CD14-positive monocyte (primary cell): ENCODE data around the gene AP1S2. TPM values are rescaled to one million over a fixed set of nuclear protein-coding genes. Genes with fewer than 3 reads are reported as not detected.

Source experiments
- DNase-seq, 3 donors: peaks; one replicate each; pipeline ENCODE4 v3.0.0-alpha.2; 2011 to 2022
- H2AFZ ChIP-seq: 2 replicates; pipeline ENCODE4 v1.6.0; 2012; ENCODE audit warnings: mild to moderate bottlenecking, low read depth, low read length, inconsistent platforms; ENCODE audit not compliant: insufficient read depth, poor library complexity, severe bottlenecking
- H3K27ac ChIP-seq, 2 donors: 1 replicate in 1 of 2; 2 replicates in 1 of 2; pipeline ENCODE4 v1.5.1; 2012 to 2013; ENCODE audit warnings: low read length in 2 of 2, control low read depth in 1 of 2, inconsistent platforms in 1 of 2, low read depth in 1 of 2, mild to moderate bottlenecking in 1 of 2
- H3K27me3 ChIP-seq, 2 donors: one replicate each; pipeline versions ENCODE4 v1.6.0 to v1.6.1; 2011 to 2013; ENCODE audit warnings: low read length in 2 of 2; ENCODE audit not compliant: control insufficient read depth in 2 of 2, insufficient read depth in 2 of 2
- H3K36me3 ChIP-seq, 2 donors: replicated peaks in 1 of 2; 1 replicate in 1 of 2; 2 replicates in 1 of 2; pipeline versions ENCODE4 v1.5.1 to v1.6.1; 2012 to 2013; ENCODE audit warnings: low read length in 2 of 2, control low read depth in 1 of 2, inconsistent platforms in 1 of 2, mild to moderate bottlenecking in 1 of 2; ENCODE audit not compliant: insufficient read depth in 2 of 2, control insufficient read depth in 1 of 2
- H3K4me1 ChIP-seq, 2 donors: 1 replicate in 1 of 2; 2 replicates in 1 of 2; pipeline versions ENCODE4 v1.5.1 to v1.6.1; 2012 to 2013; ENCODE audit warnings: low read length in 2 of 2, control low read depth in 1 of 2, inconsistent platforms in 1 of 2, mild to moderate bottlenecking in 1 of 2, moderate library complexity in 1 of 2; ENCODE audit not compliant: insufficient read depth in 2 of 2, control insufficient read depth in 1 of 2
- H3K4me2 ChIP-seq: replicated peaks from 2 replicates; pipeline ENCODE3; 2012; ENCODE audit warnings: low read length, moderate library complexity, mild to moderate bottlenecking; ENCODE audit not compliant: poor library complexity, severe bottlenecking; ENCODE audit errors: extremely low read depth
- H3K4me3 ChIP-seq, 3 experiments: fragments of 200-600 bp in 1 of 3; sonication (generic) in 1 of 3; replicated peaks in 1 of 3; 1 replicate in 2 of 3; 2 replicates in 1 of 3; pipeline ENCODE4 v1.5.1; 2011 to 2013; ENCODE audit warnings: low read length in 3 of 3, mild to moderate bottlenecking in 3 of 3, control low read depth in 2 of 3, low read depth in 2 of 3, inconsistent platforms in 1 of 3, moderate library complexity in 1 of 3
- H3K79me2 ChIP-seq: 2 replicates; pipeline ENCODE4 v1.6.0; 2012; ENCODE audit warnings: mild to moderate bottlenecking, control low read depth, inconsistent platforms, low read length, moderate library complexity; ENCODE audit not compliant: insufficient read depth
- H3K9ac ChIP-seq: 2 replicates; pipeline ENCODE4 v1.6.0; 2017; ENCODE audit warnings: low read length, mild to moderate bottlenecking; ENCODE audit not compliant: insufficient read depth, poor library complexity, severe bottlenecking
- H3K9me3 ChIP-seq, 2 donors: replicated peaks in 1 of 2; 1 replicate in 1 of 2; 2 replicates in 1 of 2; pipeline versions ENCODE4 v1.5.1 to v1.6.1; 2012 to 2013; ENCODE audit warnings: low read length in 2 of 2, control low read depth in 1 of 2; ENCODE audit not compliant: control insufficient read depth in 1 of 2, insufficient read depth in 1 of 2
- H4K20me1 ChIP-seq: 2 replicates; pipeline ENCODE4 v1.6.0; 2012; ENCODE audit warnings: mild to moderate bottlenecking, low read length, control low read depth, moderate library complexity; ENCODE audit not compliant: insufficient read depth
- H3K27ac Mint-ChIP-seq, 7 donors: one replicate each; pipeline ENCODE4 v1.8.0; 2020; ENCODE audit warnings: mild to moderate bottlenecking in 7 of 7, mixed read lengths in 7 of 7, moderate library complexity in 6 of 7, inconsistent platforms in 2 of 7
- H3K27me3 Mint-ChIP-seq, 3 donors: one replicate each; pipeline ENCODE4 v1.8.0; 2021 to 2022; ENCODE audit warnings: low read depth in 3 of 3, mild to moderate bottlenecking in 3 of 3, mixed read lengths in 3 of 3, moderate library complexity in 3 of 3, inconsistent platforms in 1 of 3
- H3K36me3 Mint-ChIP-seq, 2 donors: one replicate each; pipeline ENCODE4 v1.8.0; 2020; ENCODE audit warnings: mixed read lengths in 2 of 2, inconsistent platforms in 1 of 2, mild to moderate bottlenecking in 1 of 2
- H3K4me1 Mint-ChIP-seq: one replicate; pipeline ENCODE4 v1.8.0; 2020; ENCODE audit warnings: mild to moderate bottlenecking, mixed read lengths
- H3K4me3 Mint-ChIP-seq, 2 donors: one replicate each; pipeline ENCODE4 v1.8.0; 2020; ENCODE audit warnings: mild to moderate bottlenecking in 2 of 2, mixed read lengths in 2 of 2, moderate library complexity in 1 of 2
- H3K9me3 Mint-ChIP-seq, 7 donors: one replicate each; pipeline ENCODE4 v1.8.0; 2020 to 2022; ENCODE audit warnings: mixed read lengths in 7 of 7, mild to moderate bottlenecking in 6 of 7, moderate library complexity in 6 of 7, inconsistent platforms in 2 of 7
- CTCF ChIP-seq: fragments of 200-600 bp; IDR thresholded peaks from one replicate; pipeline ENCODE4 v1.8.0; 2022; ENCODE audit warnings: antibody characterized with exemption, mild to moderate bottlenecking
- WGBS: methylation state at CpG from one replicate; pipeline ENCODE4 v1.1.5; 2013; ENCODE audit warnings: missing lambda C conversion rate; ENCODE audit not compliant: insufficient coverage; 5-methylcytosine and 5-hydroxymethylcytosine counted together
- intact Hi-C, 2 donors: fragments of 100-400 bp; cut with micrococcal nuclease; formaldehyde crosslinking; loops; one replicate each; pipeline versions ENCODE4 v1.15.0 to v1.15.1; 2023
- polyA plus RNA-seq, 3 donors: library from polyadenylated mRNA; depleted of rRNA in 1 of 3; unstranded in 2 of 3; stranded (reverse) in 1 of 3; fragments of 300-500 nt in 2 of 3; fragments of >200 nt in 1 of 3; fragmentation: Illumina TruSeq in 2 of 3; gene quantifications; 1 replicate in 2 of 3; 2 replicates in 1 of 3; pipeline ENCODE4 v1.2.3, GENCODE V29; 2012 to 2021

The AP1S2 gene
- polyA plus RNA-seq, 3 donors = 155 to 851 (median 806) TPM

GRCh38 chrX:15808254-15808653 lies 46.4 kb downstream of the AP1S2 start:
- Mint-ChIP-seq H3K36me3 (peaks cover 55 to 79% of the 10 kb centered on the region in 2 donors), H3K27me3 (peaks cover 0 to 6% (median 0%) of the 10 kb centered on the region in 3 donors)
- no peak for TF ChIP-seq CTCF

GRCh38 chrX:15804563-15804962 lies 50.0 kb downstream of the AP1S2 start:
- peak overlapping the region; percentile 9 to 51 for H3K4me3 Mint-ChIP-seq
- H3K9me3 Mint-ChIP-seq = no peaks in the 10 kb centered on the region
- Histone ChIP-seq H2AFZ (peak overlapping the region; percentile 31), H3K27me3 (no peaks in the 10 kb centered on the region), H3K9ac (peak overlapping the region; percentile 52), H3K79me2 (peaks cover 15% of the 10 kb centered on the region), H3K9me3 (no peaks in the 10 kb centered on the region), H3K4me1 (peaks cover 26 to 30% of the 10 kb centered on the region in 2 donors), H3K4me2 (peak overlapping the region; percentile 72), H4K20me1 (no peaks in the 10 kb centered on the region), H3K4me3 (peak overlapping the region in 1 of 3 experiments; percentile 65), H3K36me3 (peaks cover 37 to 72% of the 10 kb centered on the region in 2 donors), H3K27ac (peak overlapping the region; percentile 56 to 88)
- H3K36me3 Mint-ChIP-seq = peaks cover 39 to 69% of the 10 kb centered on the region in 2 donors
- H3K27me3 Mint-ChIP-seq = peaks cover 0 to 4% (median 0%) of the 10 kb centered on the region in 3 donors
- TF ChIP-seq CTCF = no peak
- peak overlapping the region; percentile 90 to 96 (median 91) for H3K27ac Mint-ChIP-seq
- peaks cover 20% of the 10 kb centered on the region for H3K4me1 Mint-ChIP-seq
- DNase-seq = peak; percentile 51 to 73 (median 58)
- intact Hi-C loops = loop anchor here in 1 of 2 donors (10.0 kb wide), 1 partner anchor 50 kb away; the partner anchor contains the start of gene AP1S2

More at GRCh38 chrX:15808254-15808653, 46.4 kb downstream of the AP1S2 start:
- Histone ChIP-seq H3K4me3 (no peak overlapping the region), H3K27ac (no peak overlapping the region), H2AFZ (no peak overlapping the region), H3K4me1 (peaks cover 20 to 25% of the 10 kb centered on the region in 2 donors), H3K79me2 (no peaks in the 10 kb centered on the region), H3K9me3 (no peaks in the 10 kb centered on the region), H3K27me3 (no peaks in the 10 kb centered on the region), H4K20me1 (no peaks in the 10 kb centered on the region), H3K4me2 (no peak overlapping the region), H3K9ac (no peak overlapping the region), H3K36me3 (peaks cover 45 to 77% of the 10 kb centered on the region in 2 donors)
- no CpG with 5 or more reads among the region's 4 CpGs for WGBS
- Mint-ChIP-seq H3K4me3 (no peak overlapping the region), H3K9me3 (no peaks in the 10 kb centered on the region), H3K4me1 (peaks cover 19% of the 10 kb centered on the region), H3K27ac (peak overlapping the region in 1 of 7 donors; percentile 46)
- no peak for DNase-seq
- intact Hi-C loops = loop anchor here in 1 of 2 donors (10.0 kb wide), 1 partner anchor 47 kb away; the partner anchor contains the start of gene AP1S2
